Measurements from ENCODE around the gene FARS2.

FARS2 gene

GRCh38 chr6:5383856-5384255 is 122.5 kb downstream of the FARS2 start:
- no peak for DNase-seq

- no peak for DNase-seq
Measured at GRCh38 chr6:5384276-5384675, 123.0 kb downstream of the FARS2 start.

DNA sequence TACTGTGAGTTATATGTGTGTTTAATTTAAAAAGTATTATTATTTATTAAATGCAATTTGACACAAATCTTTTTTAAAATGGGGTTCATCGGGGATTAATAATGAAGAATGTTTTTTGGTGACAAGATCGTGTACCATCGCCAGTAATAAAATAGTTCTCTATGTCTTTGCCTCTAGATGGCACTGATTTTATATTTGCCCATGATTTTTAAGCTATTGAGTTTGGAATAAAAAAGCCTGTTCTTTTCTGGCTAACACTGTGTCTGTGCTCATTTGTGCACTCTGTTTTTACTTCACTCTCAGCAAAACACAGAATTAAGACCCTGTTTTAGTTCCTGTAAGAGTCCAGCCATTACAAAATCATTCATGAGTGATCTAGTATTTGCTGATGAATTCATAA is 127.0 kb downstream of the FARS2 start:
- no peak for DNase-seq

GRCh38 chr6:5389086-5389745 is 127.9 kb downstream of the FARS2 start:
- DNase-seq: no peak

DNA sequence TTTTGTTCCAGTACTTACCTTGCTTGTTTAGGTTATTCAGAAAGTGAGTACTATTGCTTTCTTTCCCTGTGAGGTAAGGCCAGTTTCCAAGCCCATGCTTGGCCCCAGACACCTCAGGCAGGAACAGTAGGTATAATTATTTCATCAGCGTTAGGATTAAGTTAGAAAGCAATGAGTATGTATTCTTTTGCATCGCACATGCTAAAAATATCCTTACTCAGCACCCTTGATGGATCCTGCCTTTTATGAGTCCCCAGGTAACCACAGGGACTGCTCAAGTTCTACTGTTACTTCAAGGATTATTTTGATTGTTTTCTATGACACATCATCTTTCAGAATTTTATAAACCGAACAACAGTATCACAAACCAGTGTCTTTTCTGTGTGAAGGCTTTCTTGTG is 128.9 kb downstream of the FARS2 start:
- no peak for DNase-seq

- no peak for DNase-seq
Measured at GRCh38 chr6:5394280-5394679, 133.0 kb downstream of the FARS2 start.

DNA sequence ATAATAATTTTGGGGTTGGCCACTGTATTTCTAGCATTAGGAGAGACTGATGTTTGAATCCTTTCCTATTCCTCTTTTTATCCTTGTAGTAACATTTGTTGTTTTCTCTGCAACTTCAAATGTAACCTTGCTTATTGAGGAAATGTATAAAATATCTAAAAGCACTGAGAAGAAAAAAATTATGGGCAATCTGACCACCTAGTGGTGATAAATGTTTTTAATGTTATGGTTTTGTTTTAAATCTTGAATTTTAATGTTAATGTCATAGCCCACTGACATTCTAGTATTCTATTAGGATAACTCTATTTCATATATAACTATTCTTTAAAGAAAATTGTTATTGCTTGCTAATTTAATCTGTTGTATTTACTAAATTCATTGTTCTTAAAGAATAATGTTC is 134.4 kb downstream of the FARS2 start:
- DNase-seq: no peak

DNA sequence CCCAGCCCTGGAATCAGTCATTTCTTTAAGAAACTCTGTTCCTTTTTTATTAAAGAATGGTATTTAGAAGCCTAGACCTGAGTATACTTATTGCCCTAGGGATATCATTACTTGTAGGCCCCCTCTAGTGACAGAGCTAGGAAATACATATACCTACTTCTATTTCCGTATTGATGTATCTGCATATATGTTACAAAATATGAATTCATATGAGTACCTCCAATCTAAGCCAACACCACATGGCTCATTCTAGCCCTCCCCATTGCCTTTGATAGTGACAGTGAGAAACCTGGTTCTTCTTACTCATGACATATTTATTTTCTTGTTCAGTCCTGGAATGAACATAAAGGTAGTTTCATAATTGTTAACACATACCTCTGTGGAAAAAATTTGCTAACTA is 137.2 kb downstream of the FARS2 start:
- DNase-seq: peak; percentile 48

DNA sequence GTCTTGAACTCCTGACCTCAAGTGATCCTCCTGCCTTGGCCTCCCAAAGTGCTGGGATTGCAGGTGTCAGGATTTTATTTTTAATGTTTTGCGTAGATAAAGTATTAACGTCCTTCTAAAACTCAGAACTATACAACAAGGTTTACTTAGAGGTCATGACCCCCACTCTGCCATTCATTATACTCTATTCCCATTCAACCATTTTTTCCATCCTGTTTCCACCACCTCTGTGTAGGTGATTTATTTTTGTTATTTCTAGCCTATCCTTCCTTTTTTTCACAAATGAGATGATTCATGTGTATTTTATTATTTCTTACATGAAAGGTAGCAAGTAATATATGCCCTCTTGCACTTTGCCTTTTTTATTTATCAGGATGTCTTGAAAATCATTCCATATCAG is 138.1 kb downstream of the FARS2 start:
- no peak for DNase-seq

GRCh38 chr6:5401845-5402738 is 140.8 kb downstream of the FARS2 start:
- DNase-seq: no peak

- no peak for DNase-seq
Measured at GRCh38 chr6:5403076-5403475, 141.8 kb downstream of the FARS2 start.

DNA sequence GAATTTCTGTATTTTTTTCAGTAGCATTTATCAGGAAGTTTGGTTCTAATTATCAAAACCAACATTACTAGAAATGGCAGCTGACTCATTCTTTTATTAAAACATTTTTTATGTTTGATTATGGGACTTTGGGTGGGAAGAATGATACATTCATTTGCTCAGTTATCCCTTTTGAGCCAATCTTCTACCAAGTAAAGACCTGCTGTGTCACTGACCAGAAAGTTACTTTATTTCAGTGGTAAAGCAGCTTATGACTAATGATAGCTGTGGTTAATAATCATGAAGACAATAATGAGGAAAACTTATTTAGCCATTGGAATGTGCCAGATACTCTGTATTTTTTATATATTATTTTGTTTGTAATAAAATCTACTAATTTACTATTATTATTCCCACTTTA is 142.3 kb downstream of the FARS2 start:
- no peak for DNase-seq

- DNase-seq: no peak
Measured at GRCh38 chr6:5405976-5406375, 144.7 kb downstream of the FARS2 start.

DNA sequence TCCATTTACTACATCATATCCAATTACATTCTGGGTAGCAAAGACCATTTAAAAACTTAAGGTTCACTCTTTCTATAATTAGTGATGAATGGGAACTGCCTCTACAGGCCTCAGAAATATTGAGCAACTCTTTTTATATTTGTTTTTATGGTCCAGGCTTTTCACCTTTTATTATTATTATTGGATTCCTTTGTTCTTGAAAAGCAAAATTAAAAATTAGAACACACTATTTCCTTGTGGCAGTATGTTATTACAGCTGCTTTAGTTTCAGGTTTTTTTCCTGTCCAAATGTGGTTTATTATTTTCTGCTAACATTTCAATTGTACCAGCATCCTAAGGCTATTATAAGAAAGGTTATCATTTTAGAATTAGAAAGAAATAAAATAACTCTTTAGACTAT is 150.1 kb downstream of the FARS2 start:
- DNase-seq: no peak

DNA sequence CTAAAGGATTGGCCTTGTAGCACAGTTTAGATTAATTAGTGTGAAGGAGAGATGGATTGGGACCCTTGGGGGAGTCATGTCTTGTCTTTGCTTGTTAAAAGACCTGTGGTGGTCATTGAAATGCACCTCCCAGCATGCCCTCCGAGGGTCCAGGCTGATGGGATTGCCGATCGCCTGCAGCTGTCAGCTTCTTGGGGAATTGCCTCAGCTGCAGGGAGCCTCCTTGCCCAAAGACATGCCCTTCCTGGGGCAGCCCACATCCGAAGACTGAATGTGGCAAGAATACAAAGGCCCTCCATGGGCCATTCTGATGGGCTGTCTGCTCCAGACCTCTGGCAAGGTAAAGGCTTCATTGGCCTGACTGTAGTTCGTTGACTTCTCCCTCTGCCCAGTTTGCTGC is 150.7 kb downstream of the FARS2 start:
- no peak for DNase-seq

GRCh38 chr6:5412663-5413062 is 151.3 kb downstream of the FARS2 start:
- no peak for DNase-seq

DNA sequence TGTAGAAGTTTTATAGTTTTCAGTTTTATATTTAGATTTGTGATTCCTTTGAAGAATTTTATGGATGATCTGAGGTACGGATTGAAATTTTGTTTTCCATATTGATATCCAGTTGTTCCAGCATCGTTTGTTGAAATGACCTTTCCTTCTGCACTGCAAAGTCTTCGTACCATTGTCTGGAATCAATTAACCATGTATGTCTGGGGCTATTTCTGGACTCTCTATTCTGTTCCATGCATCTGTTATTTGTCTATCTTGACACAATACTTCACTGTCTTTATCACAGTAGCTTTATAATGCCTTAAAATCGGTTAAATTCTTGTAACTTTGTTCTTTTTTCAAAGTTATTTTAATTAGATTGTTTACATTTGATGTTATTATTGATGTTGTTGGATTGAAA is 154.9 kb downstream of the FARS2 start:
- no peak for DNase-seq

DNA sequence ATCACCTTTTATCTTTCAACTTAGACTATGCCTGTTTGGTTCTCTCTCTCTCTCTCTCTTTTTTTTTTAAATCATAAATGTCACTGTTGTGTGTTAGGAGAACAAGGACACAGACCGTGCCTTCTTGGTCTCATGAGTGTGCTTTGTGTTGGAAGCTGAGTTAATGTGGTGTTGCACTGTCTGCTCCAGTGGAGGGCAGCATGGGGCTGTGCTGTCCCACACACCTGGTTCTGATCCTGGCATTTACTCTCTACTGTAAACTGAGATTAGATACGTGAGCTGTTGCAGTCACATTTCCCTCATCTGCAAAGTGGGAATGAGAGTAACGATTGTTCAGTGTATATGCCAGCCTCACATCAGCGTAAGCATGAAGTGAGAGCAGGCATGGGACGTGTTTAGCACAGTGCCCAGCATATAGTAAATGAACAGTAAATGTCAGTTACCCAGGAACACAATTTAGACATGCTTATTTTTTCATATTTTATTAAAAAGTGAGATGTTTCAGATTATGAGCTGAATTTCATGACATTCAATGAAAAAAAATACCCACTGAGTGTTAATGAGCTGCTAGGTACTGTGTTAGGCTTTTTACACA is 161.1 kb downstream of the FARS2 start:
- DNase-seq: no peak

GRCh38 chr6:5423251-5423650 is 161.9 kb downstream of the FARS2 start:
- no peak for DNase-seq

- no peak for DNase-seq
Measured at GRCh38 chr6:5424726-5425125, 163.4 kb downstream of the FARS2 start.

GRCh38 chr6:5425267-5425666 is 164.0 kb downstream of the FARS2 start:
- DNase-seq: no peak

DNA sequence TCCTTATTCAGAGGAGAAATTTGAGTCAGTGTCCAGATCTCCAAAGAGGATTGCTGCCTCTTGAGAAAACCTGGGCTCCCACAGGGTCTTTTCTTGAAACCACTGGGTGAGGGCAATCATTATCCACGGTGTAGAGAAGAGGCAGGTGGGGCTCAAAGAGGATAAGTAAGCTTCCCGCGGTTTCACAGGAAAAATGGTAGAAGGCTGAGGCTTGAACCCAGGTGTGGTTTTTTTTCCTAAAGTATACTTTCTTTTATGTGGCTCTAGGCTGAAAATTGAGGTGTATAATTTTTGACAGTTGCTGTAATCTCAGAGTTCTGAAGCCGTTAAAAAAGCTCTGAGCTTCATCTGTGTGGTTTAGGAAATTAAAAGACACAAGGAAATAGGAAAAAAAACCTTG is 164.5 kb downstream of the FARS2 start:
- DNase-seq: no peak

DNA sequence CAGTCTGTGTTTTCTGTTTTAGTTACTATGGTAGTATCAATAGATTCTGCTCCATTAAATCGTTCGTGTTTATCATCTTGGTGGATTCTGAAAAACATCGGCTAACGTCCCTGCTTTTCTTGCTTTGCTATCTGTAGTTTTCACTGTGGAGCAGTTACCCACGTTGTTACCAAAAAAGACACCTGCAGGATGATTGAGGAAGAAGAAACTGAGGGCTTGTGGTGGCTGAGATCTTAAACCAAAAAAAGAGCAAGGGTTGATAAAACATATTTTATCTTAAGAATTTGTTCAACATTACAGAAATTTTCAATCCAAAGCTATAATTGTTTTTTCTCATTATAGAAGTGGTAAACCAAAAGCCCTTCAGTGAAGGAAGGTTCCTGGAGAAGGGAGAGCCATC is 166.3 kb downstream of the FARS2 start:
- DNase-seq: no peak

- DNase-seq: no peak
Measured at GRCh38 chr6:5433324-5433723, 172.0 kb downstream of the FARS2 start.
